Thyroid gland (tissue), 4 donors: ENCODE measurements around the gene TNFSF15.

Experiments
- CTCF ChIP-seq, 6 experiments: fragments of 200-600 bp in 3 of 6; fragments of 450-650 bp in 3 of 6; sonication (generic) in 3 of 6; IDR thresholded peaks; one replicate each; pipeline ENCODE4 v1.5.1; 2016 to 2019; ENCODE audit warnings: antibody characterized with exemption in 6 of 6, mild to moderate bottlenecking in 2 of 6, inconsistent platforms in 1 of 6, moderate library complexity in 1 of 6
- POLR2A ChIP-seq, 2 donors: fragments of 450-650 bp; IDR thresholded peaks; one replicate each; pipeline ENCODE4 v1.6.1; 2017; ENCODE audit warnings: antibody characterized with exemption in 2 of 2, mild to moderate bottlenecking in 2 of 2, moderate library complexity in 1 of 2

- no peak for TF ChIP-seq CTCF (IDR thresholded peaks at IDR 0.05)
- no peak for TF ChIP-seq POLR2A (IDR thresholded peaks at IDR 0.05)
Observed at GRCh38 chr9:114770991-114771390, 34.8 kb downstream of the TNFSF15 start.
